GM18519 (cell line): Measurements from ENCODE around the gene MITF.
"Not testable (repeated sequence)": the region's sequence is repeated elsewhere in the genome, so short reads cannot be mapped to it uniquely, and the experiment has no call there.

Source experiments
- ATAC-seq: cut with Tn5 transposase; IDR thresholded peaks from one replicate; pipeline ENCODE4 v1.9.1; 2021; ENCODE audit warnings: mild to moderate bottlenecking, moderate library complexity; ENCODE audit not compliant: unreplicated experiment, low FRiP score

MITF gene

DNA sequence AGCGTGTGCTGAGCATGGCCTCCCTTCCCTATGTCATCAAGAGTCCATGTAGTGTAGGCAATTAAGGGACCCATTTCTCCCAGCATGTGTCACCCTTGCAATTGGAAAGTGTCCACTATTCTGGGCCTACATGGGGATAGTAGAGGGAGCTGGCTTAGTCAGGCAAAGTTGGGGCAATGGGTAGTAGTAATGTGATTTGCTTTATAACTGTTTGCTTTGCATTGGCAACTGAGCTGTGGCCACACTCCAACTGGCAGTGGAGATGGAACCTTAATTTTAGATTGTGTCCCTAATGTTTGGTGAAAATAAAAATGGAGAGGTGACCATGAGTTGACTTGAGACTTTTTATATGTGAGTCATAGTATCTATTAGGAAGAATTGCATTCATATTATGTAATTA lies 162.5 kb downstream of the MITF start:
- no peak for ATAC-seq

DNA sequence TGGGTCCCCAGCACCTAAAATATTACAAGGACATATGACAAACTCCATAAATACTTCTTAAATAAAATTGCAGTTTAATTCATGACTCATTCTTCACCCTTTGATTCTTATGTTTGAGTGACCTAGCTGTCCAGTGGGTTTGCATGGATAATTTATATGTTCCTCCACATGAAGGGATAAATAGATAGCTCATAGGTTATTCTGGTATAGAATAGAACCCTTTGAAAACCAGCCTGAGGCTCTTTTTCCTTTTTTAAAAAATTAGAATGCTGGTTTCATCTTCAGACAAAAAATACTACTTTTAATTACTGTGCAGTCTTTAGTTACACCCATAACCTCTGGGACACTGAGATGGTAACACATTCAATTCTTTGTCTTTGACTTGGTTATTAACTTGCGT lies 163.1 kb downstream of the MITF start:
- ATAC-seq, result no peak

DNA sequence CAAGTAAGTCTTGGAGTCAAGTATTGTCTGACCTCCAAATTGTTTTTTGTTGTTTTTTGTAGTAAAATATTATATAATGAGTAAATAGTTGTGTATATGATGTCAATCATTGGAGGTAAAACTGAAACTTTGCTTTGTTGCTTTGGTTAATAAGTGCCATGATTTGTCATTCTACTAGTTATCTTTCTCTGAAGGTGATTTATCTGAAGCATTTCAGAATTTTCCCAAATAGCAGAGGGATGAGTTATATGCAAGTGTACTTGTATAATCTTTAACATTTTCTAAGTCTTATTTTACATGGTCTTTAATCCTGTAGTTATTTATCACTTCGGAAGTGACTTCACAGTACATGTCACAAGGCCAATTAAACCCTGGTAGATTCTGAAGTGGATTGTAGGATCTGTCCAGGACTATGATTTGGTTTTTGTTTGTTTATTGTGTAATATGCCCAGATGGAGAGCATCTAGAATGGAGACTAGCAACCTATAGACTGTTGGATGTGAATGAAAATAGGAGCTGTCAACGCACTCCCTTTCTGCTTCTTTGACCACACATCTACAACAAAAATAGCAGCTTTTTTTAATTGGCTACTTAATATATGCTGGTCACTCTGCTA lies 167.2 kb downstream of the MITF start:
- ATAC-seq, result no peak

DNA sequence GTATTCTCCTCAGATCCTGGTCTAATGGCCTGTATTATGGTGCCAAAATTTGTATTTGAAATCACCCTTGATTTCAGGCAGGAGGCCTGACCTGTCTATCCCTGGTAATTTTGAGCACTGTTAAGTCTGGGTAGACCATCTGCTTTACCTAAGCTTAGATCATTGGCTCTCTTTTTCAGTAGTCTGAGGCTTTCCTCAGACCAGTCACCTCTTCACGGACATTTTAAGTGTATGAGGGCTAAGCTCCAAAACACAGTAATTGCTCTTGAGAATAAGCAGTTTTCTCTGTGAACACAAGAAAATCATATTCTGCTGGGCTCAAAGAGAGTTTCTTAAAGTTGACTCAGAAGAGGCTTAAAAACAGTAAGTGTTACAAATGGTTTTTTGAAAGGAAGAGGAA lies 168.3 kb downstream of the MITF start:
- no peak for ATAC-seq

DNA sequence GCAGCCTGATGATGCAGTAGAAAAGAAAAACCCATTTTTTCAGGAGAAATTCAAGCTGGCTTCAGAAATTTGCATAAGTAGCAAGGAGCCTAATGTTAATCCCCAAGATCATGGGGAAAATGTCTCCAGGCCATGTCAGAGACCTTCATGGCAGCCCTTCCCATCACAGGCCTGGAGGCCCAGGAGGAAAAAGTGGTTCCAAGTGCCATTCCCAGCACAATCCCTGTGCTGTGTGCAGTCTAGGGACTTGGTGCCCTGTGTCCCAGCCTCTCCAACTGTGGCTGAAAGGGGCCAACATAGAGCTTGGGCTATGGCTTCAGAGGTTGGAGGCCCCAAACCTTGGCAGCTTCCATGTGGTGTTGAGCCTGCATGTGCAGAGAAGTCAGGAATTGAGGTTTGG lies 170.6 kb downstream of the MITF start:
- not testable (repeated sequence) for ATAC-seq

DNA sequence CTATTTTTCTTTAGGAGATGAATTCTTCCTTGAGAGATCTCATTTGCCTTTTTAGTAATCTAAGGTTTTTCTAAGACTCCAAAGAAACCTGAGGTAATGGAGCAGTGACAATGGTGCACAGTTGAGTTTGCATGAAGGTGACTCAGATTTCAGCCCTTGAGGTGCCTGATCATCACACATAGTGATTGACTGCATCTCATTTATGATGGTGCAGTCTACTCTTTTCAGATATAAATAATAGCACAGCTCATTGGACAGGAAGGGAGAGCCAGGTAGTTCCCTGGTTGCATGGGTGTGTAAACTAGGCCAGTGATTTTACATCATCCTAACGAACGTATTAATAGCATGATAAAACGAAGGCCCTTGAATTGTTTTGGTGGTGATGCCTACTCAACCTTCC lies 174.2 kb downstream of the MITF start:
- ATAC-seq, result no peak

DNA sequence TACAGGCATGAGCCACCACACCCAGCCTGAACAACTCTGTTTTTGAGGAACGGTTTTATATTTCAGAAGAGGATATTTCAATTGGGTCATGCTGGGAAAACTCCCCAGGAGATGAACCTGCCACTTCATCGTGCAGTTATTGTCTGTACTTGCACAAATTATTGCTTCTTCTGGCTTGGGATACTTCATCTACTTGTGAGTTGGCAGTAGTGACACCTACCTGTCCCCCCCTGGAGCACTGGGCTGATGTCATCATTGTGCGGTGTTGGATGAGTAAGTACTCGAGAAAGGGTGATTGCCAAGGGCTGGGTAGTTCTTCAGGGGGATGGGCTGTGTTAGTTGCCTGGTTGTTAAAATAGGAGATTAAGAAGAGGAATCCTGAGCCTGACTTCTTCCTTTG lies 175.1 kb downstream of the MITF start:
- ATAC-seq, result no peak

DNA sequence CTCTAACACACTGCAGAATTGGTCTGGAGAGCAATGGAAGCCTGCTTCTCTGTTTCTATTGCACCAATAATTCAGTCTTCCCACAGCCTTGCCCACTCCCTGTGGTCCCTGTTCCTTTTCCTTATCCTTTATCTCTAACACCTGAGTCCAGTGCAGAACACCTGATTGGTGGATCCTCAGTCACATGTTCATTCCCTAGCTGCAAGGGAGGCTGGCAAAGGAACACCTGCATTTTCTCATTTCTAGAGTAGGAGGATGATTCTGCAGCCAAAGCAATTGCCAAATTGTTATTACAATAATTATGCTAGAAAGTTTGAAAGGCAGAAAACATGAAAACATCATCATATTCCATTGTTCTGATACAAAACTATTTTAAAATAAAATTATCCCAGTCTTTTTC lies 176.5 kb downstream of the MITF start:
- ATAC-seq, result no peak

DNA sequence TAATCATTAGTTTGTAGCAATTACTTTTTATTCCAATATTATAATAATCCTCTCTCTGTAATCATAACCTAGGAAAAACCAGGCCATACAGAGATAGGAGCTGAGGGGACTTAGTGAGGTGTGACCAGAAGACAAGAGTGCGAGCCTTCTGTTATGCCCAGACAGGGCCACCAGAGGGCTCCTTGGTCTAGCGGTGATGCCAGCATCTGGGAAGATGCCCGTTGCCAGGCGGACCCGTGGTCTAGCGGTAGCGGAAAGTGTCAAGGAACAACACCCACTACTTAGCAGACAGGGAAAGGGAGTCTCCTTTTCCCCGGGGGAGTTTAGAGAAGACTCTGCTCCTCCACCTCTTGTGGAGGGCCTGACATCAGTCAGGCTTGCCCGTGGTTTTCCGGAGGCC lies 180.7 kb downstream of the MITF start:
- not testable (repeated sequence) for ATAC-seq

DNA sequence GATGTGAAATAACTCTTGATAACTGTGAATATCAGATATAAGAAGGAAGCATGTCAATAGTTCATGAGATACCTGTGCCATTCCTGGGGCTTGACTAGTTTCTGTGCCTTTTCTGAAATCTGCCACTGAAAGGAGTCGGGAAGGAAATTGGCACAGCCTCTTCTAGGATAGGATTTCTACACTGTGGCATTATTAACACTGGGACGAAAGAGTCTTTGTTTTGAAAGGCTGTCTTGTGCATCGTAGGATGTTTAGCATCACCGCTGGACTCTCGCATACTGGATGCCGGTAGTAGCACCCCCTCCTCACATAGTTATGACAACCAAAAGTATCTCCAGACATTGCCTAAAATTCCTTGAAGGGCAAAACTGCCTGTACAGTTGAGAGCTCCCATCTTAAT lies 182.4 kb downstream of the MITF start:
- no peak for ATAC-seq

DNA sequence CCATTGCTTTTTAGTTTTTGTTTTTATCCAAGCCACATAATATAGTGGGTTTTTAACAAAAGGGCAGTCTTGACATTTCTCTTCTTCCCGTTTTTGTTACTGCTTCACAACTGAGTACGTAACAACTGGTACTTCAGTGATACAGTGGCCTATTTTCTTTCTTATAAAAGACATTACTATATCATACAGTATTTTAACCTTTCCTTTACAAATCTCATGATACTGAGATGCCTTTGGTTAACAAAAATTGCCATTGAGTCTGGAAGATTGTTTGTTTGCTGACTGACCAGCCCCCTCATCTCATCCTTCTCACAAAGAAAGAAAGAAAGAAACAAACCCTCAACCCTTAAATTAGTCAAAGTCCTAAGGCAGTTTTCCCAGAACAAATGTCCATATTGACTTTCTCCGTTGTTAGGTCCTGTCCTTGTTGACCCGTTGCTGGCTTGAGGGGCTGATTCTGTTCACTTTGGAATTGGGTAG lies 183.3 kb downstream of the MITF start:
- no peak for ATAC-seq

DNA sequence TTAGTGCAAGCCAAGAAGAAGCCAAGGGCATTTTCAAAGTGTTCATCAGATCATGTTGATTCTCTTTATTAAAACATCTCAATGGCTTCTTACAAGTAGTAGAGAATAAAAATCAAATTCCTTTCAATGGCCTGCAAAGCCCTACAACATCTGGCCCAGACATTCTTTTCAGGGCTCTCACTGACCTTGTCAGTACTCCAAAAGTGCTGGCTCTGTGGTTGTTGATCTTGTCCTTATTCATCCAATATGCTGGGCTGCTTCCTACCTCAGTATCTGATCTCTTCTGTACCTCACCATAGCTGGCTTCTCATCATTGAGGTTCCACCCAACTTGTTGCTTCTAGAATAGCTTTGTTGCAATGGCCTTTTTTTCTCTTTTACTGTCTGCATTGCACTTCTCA lies 186.2 kb downstream of the MITF start:
- no peak for ATAC-seq

DNA sequence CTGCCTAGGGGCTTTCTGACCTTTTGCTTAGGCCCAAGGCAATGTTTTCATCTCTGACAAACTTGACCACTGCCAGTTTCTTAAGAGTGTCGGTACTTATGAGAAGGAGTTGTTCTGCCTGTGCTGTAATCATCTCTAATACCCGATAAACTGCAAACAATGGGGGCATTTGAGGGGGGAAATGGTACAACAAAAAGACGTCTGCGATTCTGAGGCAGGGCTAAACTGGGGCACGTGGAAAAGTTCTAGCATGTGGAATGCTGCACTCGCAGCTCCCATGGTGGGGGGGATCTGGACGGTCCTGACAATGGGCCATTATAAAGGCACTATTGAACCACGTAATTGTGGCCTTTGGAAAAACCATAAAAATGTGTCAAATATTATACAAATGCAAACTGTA lies 187.1 kb downstream of the MITF start:
- no peak for ATAC-seq

DNA sequence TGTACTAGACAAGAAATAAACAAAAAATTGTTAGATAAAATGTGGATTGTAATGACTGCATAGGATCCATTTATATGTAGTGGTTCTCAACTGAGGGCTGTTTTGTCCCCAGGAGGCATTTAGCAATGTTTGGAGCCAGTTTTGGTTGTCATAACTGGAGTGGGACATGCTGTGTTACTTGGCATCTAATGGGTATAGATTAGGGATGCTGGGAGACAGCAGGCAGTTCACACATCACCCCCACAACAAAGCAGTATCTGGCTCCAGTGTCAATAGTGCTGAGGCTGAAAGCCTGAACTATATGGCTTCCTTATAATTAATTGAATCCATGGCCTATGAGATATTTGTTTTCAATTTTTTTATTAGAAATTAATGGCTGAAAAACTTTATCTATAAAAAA lies 188.3 kb downstream of the MITF start:
- ATAC-seq, result no peak

DNA sequence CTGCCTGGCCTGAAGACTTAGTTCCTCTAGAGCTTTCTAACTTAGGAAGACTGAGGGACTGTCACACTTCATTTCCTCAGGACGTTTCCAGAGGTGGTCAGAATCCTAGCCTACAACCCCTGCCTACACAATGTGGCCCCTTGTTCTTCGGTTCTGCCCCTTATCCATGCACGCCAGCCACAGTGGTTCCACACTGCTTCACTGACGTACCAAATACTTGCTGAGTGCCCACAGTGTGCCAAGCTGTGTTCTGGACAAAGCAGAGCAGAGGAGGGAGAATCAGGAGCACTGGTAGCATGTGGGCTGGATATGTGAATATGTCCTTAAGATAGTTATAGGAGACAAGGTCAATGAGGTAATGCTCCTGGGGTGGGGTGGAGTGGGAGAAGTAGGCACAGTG lies 189.8 kb downstream of the MITF start:
- ATAC-seq, result no peak

DNA sequence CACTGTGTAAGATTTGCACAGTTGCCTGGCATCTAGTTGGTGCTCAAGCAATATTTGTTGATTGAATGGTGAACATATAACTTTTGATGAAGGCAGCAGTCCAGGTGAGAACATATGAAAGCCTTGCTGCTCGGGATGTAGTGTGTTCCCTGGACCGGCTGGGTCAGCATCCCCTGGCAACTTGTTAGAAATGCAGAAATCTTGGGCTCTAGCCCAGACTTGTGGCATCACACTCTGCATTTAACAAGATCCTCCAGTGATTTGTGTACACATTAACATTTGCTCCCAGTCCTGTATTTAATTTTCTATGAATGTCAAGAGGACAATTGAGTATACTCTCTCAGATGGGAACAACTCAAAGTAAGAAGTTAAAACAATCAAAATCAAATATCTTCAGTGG lies 191.3 kb downstream of the MITF start:
- ATAC-seq, result no peak

DNA sequence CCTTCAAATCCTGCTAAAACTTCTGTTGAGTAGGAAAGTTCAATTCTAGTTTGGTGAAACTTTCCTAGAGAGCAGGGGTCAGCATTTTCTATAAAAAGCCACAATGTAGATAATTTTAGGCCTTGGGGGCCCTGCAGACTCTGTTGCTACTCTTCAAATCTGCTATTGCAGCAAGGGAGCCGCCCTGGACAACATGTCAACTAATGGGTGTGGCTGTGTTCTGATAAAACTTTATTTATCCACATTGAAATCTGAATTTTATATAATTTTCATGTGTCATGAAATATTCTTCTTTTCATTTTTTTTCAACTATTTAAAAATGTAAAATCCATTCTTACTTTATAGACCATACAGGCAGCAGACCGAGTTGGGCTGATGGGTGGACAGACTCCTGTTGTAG lies 192.8 kb downstream of the MITF start:
- ATAC-seq, result no peak

DNA sequence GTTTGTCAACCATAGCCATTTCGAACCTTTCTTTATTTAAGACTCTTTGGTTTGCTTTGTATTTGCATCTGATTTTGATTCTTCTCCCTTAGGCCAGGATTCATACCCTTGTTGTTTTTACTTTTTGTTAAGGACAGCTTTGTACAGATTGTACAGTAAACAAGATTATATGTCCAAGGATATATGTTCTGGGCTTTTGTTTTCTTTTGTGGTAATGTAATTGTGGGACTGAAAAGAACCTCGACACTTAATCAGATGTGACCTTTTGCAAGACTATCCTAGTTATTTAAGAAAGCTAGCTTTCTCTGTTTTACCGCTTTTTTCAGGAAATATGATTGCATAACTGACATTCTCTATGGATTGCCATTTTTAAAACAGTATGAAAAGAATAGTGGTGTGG lies 193.2 kb downstream of the MITF start:
- no peak for ATAC-seq

DNA sequence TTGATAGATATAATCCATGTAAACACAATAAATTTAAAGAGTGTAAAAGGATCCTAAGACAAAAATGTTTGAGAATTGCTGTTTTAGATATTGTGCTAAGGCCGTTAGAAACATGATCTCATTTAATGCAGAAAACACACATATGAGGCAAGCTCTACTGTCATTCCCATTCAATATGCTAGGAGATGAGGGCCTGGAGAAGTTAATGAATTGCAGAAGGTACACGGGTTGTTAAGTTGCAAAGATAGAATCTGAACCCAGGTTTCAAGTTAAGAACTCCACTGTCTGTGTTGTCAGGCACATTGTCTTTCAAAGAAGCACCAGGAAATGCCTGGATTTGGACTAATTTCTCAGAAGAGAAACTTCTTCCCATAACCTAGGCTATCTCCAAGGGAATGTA lies 195.1 kb downstream of the MITF start:
- no peak for ATAC-seq

DNA sequence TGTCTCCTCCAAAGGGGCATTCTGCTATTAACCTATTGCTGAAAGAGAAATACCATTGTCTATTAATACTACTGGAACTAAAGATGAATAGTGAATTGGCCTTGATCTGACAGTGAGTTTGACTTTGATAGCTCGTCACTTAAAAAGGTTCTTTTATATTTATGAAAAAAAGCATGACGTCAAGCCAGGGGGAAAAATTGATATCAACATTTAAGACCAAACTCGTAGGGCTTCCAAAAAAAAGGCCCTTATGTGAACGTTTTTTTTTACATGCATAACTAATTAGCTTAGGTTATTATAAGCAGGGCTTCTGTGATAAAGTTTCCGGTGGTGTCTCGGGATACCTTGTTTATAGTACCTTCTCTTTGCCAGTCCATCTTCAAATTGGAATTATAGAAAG lies 197.0 kb downstream of the MITF start:
- no peak for ATAC-seq

DNA sequence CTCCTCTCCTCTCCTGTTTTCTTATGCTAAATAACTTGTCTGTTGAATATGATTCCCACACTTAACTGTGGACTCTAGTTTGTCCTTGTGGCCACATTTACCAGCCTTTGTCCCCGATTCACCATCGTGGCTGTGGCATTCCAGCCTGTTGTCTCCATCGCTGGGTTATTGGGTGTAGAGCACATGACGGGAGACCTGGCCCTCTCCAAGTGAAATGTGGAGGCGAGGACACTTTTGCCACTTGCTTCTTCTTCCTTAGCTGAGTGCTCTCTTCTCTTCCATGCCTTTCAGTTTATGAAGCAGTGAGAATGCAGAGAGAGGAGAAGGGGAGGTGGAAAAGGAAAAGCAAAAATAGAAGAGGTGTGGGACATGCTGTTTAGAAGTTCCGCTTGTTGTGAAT lies 198.8 kb downstream of the MITF start:
- ATAC-seq, result no peak

DNA sequence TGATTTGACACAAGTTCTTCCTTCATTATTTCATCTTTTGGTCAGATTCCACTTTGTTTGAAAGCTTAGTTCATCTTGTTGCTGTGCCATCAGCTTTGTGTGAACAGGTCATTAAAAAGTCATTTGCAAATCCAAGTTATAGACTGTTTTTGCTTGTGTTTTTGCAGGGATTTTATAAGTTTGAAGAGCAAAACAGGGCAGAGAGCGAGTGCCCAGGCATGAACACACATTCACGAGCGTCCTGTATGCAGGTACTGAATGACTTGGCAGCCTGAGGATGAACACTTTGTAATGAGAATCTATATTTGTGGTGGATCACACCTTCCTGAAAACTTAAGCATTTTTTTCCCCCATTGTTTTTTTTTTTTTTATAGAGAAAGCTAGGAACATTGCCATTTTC lies 199.7 kb downstream of the MITF start:
- ATAC-seq, result no peak

DNA sequence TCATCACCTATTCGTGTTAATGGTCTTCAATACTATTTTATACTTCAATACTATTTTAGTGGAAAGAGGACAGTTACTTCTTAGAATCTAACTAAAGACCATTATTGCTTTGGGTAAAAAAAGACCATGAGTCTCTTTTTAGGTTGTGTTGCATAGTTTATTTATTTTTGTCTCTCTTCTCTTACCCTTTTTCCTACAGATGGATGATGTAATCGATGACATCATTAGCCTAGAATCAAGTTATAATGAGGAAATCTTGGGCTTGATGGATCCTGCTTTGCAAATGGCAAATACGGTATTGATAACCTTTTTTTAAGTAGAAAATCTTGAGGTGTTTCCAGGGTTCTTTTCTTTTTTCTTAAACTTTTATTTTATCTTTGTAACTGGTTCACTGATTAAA lies 201.8 kb downstream of the MITF start:
- ATAC-seq, result no peak
